Hematopoietic multipotent progenitor cell (in vitro differentiated cells): ENCODE data around the gene PKHD1. TPM values are rescaled to one million over a fixed set of nuclear protein-coding genes. Genes with fewer than 3 reads are reported as not detected.

Experiments used
- DNase-seq, 3 donors: peaks; one replicate each; pipeline ENCODE4 v3.0.0-alpha.2; 2011 to 2015; ENCODE audit warnings: low read depth in 2 of 3, low spot score in 2 of 3
- total RNA-seq: library from RNA; depleted of rRNA; stranded (reverse); fragments of >200 nt; gene quantifications from one replicate; pipeline ENCODE4 v1.2.3, GENCODE V29; 2012

Gene PKHD1, protein sequence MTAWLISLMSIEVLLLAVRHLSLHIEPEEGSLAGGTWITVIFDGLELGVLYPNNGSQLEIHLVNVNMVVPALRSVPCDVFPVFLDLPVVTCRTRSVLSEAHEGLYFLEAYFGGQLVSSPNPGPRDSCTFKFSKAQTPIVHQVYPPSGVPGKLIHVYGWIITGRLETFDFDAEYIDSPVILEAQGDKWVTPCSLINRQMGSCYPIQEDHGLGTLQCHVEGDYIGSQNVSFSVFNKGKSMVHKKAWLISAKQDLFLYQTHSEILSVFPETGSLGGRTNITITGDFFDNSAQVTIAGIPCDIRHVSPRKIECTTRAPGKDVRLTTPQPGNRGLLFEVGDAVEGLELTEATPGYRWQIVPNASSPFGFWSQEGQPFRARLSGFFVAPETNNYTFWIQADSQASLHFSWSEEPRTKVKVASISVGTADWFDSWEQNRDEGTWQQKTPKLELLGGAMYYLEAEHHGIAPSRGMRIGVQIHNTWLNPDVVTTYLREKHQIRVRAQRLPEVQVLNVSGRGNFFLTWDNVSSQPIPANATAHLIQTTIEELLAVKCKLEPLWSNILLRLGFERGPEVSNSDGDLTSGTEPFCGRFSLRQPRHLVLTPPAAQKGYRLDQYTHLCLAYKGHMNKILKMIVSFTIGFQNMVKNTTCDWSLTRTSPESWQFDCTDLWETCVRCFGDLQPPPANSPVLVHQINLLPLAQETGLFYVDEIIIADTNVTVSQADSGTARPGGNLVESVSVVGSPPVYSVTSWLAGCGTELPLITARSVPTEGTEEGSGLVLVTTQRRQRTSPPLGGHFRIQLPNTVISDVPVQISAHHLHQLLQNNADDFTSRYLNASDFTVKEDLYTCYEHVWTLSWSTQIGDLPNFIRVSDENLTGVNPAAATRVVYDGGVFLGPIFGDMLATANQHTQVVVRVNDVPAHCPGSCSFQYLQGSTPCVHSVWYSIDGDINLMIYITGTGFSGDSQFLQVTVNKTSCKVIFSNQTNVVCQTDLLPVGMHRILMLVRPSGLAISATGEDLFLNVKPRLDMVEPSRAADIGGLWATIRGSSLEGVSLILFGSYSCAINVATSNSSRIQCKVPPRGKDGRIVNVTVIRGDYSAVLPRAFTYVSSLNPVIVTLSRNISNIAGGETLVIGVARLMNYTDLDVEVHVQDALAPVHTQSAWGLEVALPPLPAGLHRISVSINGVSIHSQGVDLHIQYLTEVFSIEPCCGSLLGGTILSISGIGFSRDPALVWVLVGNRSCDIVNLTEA (N-terminal part only)
- under 0.01 TPM for total RNA-seq

DNA sequence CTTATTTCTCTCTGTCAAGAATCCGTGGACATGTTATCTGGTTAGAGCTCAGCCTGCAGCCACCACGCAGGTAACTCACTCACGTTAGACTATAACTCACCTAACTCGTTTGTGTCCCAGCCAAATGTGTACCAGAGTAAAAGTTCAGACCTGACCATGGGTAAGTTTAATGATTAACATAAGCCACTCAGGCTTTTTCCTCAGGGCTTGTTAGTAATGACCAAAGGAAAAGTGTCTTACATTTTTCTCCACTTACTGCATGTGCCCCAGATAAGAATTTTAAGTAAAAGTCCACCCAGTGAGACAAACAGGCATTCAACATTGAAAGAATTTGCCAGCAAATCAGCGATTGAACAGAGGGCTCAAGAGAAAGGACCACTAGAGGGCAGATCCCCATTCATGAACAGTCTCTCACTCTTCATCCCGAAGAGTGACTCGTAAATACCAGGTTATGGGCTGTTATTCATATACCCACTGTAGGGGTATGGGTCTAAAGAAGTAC, at the start of gene PKHD1:
Gene PKHD1, minus strand, starts transcription at position 116 of the 502 bp plus-strand sequence. CDS start 2,680 bp downstream, outside the sequence.
- peak in 2 of 3 donors; percentile 6 to 29 for DNase-seq

DNA sequence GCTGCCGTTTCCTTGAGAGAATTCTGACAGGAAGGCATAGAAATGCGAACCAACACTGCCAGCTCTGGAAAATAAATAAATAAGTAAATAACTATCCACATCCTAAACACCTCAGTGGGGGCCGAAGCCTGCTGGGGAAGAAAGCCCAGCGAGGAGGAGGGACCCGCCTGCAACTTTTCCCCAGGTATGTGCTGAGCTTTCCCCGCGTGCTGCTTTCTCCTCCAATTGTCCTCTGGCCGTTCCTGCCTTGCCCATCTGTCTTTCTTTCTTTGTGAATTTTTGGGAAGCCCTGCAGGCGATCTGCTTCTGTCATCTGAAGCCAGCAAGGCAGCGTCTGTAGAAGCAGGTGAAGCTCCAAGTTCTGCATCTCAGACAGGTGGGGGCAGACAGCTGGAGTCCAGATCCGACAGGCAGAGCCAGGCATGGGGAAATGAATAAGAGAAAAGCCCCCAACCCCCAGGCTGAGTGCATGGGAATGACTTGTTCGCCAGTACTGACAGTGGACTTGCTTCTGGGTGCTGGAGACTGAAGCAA, 49.6 kb upstream of the PKHD1 start:
- no peak for DNase-seq

DNA sequence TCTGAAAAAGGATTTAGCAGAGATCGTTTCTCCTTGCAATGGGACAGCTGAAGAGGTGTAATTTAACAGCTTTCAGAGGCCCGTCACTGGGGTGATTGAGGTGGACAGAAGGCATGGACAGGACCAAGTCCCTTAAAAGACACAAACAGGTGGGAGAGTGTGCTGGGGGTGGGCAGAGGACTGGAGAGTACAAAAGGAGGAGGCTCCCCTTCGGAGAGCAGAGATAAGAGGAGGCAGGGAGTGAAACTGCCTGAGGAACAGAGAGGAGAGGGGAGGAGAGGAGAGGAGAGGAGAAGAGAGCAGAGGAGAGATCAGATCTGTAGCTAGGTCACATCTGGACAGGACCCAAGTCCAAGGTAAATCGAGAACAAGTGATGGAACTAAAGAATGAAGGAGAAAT, 48.6 kb upstream of the PKHD1 start:
- DNase-seq: no peak

DNA sequence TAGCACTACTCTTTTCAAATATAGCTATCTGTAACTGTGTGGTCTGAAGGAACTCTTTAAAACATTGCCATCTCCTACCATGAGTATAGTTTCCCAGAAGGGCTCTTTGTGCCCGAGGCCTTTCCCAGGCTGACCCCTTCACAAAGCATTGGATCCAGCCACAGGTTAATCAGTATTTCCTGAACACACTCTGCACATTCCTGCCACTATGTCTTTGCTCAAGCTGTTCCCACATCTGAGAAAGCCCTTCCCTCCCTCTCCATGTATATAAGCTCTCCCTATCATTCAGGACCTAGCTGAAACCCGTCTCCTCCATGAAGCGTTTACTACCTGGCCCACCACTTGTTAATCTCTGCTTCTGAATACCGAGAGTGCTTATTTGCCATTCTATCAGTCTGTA, 47.8 kb upstream of the PKHD1 start:
- no peak for DNase-seq

DNA sequence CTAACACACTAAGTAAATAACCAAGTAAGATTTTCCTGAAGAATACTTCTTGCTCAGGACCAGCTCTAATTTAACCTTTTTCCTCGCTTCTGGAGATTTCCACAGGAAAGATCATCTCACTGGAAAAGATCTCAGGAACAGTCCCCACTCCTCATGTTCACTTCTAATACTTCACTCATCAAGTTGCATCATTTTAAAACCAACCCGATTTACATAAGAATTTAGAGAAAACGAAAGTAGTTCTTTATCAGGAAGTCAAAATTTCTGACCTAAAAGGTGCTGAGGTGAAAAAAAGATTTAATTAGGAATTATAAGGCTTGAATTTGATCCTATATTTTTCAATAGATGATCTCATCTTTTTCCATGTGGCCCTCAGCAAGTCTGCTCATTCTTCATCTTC, 46.6 kb upstream of the PKHD1 start:
- no peak for DNase-seq

DNA sequence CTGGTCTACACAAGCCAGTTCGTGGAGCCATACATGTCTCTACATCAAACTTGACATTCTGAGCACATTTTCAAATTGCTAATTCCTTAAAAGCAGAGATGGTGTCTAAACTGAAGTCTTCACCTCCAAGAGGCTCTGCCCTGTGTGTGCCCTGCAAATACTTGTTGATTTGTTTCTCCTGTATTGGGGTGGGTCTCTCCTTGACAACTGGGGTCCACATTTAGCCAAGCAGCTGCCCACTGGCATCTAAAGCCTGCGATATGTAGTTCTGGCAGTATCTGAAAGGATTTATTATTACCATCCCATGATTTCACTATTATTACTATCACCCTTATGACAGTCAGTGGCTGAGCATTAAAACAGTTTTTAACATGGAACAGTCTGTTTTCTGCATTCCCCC, 45.9 kb upstream of the PKHD1 start:
- DNase-seq: no peak

DNA sequence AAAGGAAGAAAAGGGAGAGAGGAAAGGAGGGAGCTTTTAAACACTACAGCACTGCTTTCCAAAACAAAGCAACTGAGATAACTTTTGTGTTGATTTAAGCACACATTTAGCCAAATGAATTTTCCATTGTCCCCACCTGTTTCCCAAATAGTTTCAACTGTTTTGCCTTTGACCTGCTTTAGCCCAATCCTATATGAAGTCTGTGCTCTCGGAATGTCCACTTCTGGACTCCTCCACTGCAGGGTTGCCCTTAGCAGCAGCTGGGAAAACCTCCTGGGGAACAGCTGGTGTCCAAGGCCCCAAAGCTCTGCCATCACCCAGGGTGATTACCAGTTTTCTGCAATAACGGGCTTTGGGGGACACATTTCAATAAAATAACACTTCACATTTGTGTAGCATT, 44.9 kb upstream of the PKHD1 start:
- DNase-seq: no peak

DNA sequence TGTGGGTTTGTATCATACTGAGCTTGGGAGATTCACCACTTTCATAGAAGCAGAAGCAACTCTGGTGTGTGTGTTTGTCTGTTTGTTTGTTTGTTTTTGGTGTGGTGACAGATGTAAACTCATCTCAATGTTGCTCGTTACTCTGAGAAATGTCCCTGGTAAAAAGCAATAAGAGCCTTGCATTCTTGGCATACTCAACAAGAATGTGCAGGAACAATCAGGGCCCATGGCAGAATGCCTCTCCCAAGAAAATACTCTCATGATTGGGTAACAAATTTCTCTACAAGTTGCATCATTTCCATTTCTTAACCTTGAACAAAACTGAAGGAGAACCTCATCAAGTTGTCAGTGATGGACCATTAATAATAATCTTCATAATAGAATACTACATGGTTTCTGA, 43.0 kb upstream of the PKHD1 start:
- no peak for DNase-seq

DNA sequence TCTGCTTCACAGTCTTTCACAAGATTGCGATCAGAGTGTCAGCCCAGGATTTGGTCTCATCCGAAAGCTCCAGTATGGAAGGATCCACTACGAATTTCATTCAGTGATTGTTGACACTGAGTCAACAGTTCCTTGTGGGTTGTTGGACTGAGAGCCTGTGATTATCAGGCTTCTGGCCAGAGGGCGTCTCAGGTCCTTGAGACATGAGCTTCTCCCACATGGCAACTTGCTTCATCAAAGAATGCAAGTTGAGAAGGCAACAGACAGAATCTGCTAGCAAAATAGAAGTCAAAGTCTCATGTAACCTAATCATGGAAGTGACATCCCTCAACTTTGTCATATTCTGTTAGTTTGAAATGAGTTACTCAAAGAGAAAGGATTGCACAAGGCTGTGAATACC, 40.5 kb upstream of the PKHD1 start:
- no peak for DNase-seq

DNA sequence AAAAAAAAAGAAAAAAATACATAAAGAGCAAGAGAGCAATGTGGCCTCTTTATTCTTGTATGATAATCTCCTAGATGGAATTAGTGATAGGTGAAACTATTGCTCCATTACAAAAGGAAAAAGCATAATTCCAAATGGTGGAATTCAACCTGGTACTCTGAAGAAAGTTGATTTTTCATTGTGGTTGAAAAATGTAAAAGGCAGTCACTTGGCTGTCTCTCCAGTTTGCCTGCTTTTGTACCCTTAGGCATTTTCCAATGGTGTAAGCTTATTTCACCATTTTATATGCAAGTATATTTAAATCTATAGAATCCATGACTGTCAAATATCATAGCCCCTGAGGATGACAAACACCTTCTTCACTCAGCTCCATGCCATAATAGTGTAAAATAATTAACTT, 38.8 kb upstream of the PKHD1 start:
- DNase-seq: no peak

DNA sequence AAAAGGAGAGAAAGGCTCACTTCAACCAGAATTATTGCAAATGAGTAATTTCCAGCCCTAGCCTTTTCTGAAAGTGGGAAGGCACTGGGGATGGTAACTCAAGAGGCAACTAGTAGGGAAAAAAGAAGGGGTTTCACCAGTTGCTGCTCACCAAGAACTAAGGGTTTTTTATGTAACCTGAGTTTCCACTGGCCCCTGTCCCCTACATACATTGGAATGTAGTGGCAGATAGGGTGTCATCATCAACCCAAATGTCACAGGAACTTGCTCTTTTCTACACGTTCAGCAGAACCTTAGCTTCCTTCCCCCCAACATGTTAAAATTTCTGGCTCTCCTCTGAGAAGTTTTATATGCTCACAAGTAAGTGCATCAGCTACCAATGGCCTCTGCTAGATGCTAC, 38.2 kb upstream of the PKHD1 start:
- no peak for DNase-seq

DNA sequence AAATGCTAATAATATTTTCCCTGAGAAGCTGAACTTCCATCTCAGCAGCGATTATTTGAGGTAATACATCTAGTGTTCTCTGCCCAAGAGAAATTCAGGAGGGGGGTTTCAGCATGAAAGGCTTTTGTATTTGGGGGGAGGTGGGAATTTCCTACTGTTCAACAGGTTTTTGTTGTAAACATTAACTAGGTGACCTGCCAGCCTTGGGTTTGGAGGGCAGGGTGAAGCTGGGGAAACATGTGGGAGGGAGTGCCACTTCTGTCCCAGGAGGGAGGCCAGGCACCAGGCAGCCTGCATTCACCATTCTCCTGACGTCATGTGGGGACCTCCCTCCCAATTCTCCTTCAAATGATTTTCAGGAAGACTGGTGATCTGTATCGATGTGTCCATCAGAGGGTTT, 37.7 kb upstream of the PKHD1 start:
- no peak for DNase-seq

DNA sequence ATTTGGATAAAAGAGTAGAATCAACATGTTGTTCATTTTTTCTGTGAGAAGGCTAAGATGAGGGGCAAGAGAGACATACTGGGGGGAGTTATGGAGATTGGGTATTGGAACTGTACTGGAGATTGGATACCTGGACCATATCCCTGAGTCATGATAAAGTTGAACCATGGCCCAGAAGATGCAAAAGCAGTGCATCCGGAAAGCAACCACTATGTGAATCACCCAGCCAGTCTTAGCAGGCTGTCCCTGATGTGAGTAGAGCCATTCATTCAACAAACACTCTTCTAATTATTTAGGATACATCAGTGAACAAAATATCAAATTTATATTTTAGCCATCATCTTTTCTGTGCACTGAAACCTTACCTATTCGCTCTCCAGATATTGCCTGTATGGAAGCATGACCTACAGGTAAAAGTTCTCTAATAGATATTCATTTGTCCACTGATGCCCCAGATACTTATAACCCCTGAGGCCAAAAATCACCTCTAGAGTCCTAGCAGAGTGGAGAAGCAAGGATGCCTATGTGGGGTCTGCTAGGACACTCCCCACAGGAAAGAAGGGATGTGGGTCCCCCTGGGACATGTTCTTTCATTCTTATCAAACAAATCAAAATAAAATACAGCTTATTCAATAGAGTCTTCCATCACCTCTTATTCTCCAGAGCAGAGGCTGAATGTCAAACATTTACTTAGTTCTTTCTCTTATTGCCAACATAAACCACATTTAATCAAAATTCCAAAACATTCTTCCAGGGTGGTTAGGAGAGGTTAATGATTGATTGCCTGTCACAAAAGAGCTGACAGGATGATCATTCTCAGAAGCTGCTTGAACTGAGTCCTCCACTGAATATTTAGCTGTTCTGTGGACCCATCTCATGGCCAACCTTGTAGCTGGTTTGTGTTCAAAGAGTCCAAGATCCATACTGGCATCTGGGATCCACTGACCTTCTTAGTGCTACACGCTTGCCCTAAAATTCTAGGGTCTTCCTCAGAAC, 37.0 kb upstream of the PKHD1 start:
- DNase-seq: no peak

DNA sequence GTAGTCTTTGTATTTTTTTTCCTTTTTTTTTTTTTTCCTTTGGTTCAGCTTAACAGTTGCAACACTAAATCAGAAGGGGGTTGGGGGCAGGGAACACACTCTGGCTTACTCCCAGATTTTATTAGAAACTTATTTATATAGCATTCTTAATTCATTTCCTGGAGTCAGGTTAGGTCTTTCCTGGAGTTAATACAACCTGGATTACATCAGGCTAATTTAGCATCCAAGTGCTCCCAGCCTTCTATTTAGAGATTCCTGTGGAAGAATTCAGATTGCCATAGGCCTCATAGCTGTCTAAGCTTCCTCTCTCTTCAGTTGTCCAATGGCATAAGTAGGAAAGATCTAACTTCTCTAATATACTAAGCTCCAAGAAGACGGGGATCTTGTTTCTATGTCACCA, 35.8 kb upstream of the PKHD1 start:
- no peak for DNase-seq

DNA sequence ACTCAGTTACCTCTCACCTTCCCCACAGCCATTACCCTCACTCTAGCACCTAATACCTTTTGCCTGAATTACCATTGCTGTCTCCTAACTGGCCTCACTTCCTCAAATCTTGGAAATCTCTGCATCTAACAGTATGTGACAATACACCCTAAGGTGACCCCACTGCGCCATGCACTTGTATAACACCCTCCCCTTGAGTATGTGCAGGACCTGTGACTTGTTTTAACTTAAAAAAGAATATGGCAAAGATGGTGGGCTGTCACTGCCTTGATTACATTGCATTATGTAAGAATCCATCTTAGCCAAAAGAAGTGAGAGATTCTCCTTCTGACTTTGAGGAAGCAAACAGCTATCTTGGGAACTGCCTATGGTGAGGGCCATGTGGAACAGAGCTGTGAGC, 29.9 kb upstream of the PKHD1 start:
- DNase-seq: no peak

DNA sequence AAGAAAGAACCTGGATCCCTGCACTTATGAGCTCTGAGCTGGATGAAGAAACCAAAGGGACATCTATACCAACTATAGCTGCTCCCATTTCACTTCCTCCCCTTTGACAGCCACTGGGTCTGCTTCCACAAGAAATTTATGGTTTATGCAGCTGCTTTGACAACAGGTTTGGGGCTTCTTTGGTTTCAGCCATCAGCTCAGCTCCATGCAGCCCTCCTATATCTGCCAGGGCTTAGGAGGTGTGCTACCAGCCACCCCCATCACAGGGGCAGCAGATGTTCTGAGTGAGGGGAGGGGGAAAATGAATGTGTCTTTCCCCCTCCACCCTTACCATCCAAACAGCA, 29.2 kb upstream of the PKHD1 start:
- no peak for DNase-seq

DNA sequence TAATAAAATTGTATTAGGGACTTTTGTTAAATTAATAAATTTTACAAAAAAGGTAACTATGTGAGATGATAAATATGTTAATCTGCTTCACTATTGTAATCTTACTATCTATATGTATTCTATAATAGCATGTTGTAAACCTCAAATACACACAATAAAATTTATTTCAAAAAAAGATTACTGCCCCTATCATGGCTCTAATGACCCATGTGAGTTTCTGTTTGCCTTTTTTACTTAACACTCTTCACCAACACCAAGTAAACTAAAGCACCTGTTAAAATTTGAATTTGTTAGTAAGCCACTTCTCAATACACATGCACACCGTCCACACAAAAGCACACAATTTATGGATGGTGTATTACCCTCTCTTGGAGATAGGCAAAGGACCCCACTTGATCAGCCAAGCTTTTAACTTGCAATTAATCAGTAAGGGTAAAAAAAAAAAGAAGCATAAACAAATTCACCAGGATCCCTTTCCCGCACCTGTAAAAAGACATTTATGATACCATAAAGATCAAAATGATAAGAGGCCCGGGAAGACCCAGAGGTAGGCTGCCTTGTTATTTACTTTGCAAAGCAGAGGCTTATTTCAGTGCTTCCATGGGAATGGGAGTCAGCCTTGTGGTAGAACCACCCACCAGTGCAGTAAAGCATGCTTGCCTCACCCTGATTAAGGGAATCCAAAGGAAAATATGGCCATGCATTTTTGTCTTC, 28.6 kb upstream of the PKHD1 start:
- no peak for DNase-seq

DNA sequence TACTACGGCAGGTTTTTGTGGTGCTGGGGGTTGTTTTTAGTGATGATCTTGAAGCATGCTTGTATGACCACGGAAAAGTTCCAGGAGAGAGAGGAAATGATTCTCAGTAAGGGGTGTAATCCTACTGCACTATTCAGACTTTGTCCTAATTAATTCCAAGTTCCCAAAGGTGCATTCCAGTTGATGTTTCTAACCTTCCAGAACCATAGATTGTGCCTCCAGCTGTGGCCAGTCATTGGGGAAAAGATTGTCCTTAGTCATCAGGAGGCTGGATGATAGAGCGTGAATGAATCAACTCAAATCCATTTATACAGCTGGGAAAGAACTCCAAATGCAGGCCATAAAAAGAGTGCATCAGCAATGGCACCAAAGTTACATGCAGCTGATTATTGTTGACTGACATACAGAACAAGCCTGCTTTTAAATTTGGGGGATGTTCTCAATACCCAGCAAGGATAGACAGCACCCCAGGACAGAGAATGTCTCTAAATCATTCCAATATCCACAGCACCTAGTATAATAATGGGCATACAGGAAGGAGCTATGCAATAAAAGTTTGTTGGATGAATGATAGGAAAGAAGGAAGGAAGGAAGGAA, 27.8 kb upstream of the PKHD1 start:
- no peak for DNase-seq

DNA sequence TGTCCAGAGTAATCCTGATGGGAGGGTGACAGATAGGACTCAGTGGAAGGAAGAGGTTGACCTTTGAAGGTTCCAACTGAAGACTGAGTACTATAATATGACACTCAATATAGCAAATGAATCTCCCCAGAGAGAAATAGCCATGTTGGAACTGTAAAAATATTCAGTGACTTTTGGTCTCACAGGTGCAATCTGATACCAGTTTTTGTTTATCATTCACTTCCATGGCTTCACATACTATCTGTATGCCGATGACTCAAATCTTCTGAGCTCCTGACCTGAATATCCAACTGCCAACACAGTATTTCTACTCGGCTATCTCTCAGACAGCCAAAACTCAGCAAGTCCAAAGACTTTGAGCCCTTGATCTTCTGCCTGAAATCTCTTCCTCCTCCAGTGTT, 21.8 kb upstream of the PKHD1 start:
- DNase-seq: no peak
